Fibroblast of lung (primary cell): ENCODE results near the gene GLIS1. TPM values are rescaled to one million over a fixed set of nuclear protein-coding genes. Genes with fewer than 3 reads are reported as not detected.
A peak's percentile ranks its signal among the peaks of the same experiment; 100 is the strongest.

ENCODE experiments used
- DNase-seq, 2 donors: peaks; one replicate each; pipeline versions ENCODE4 v3.0.0 to v3.0.0-alpha.2; 2010; ENCODE audit warnings: low read depth in 2 of 2
- H2AFZ ChIP-seq: 2 replicates; pipeline ENCODE4 v1.5.1; 2012; ENCODE audit warnings: low read length, control low read depth, inconsistent platforms
- H3K27ac ChIP-seq: 2 replicates; pipeline ENCODE4 v1.5.1; 2011; ENCODE audit warnings: low read length, control low read depth; ENCODE audit not compliant: insufficient read depth
- H3K27me3 ChIP-seq: 2 replicates; pipeline ENCODE4 v1.5.1; 2011; ENCODE audit warnings: mild to moderate bottlenecking, low read length; ENCODE audit not compliant: control insufficient read depth, insufficient read depth
- H3K36me3 ChIP-seq: 2 replicates; pipeline ENCODE4 v1.5.1; 2011; ENCODE audit warnings: low read length; ENCODE audit not compliant: control insufficient read depth, insufficient read depth
- H3K4me1 ChIP-seq: 2 replicates; pipeline ENCODE4 v1.5.1; 2011; ENCODE audit warnings: low read length; ENCODE audit not compliant: control insufficient read depth, insufficient read depth; ENCODE audit errors: extremely low read depth
- H3K4me2 ChIP-seq: 2 replicates; pipeline ENCODE4 v1.5.1; 2011; ENCODE audit warnings: low read length, control low read depth; ENCODE audit not compliant: insufficient read depth; ENCODE audit errors: extremely low read depth
- H3K4me3 ChIP-seq, 4 experiments: fragments of 200-600 bp in 1 of 4; sonication (generic) in 1 of 4; replicated peaks in 1 of 4; 2 replicates each; pipeline ENCODE4 v1.5.1; 2011 to 2016; ENCODE audit warnings: low read length in 4 of 4, low read depth in 3 of 4, mild to moderate bottlenecking in 3 of 4, control low read depth in 2 of 4, inconsistent platforms in 1 of 4, mixed read lengths in 1 of 4; ENCODE audit not compliant: insufficient read depth in 1 of 4; ENCODE audit errors: control extremely low read depth in 1 of 4
- H3K79me2 ChIP-seq: 2 replicates; pipeline ENCODE4 v1.5.1; 2012; ENCODE audit warnings: mild to moderate bottlenecking, low read length, inconsistent platforms; ENCODE audit not compliant: control insufficient read depth, insufficient read depth
- H3K9ac ChIP-seq: 2 replicates; pipeline ENCODE4 v1.5.1; 2011; ENCODE audit warnings: mild to moderate bottlenecking, low read length, control low read depth; ENCODE audit not compliant: insufficient read depth
- H3K9me3 ChIP-seq: 2 replicates; pipeline ENCODE4 v1.5.1; 2012; ENCODE audit warnings: low read depth, low read length; ENCODE audit not compliant: control insufficient read depth, insufficient read depth
- H4K20me1 ChIP-seq: 2 replicates; pipeline ENCODE4 v1.5.1; 2011; ENCODE audit warnings: low read length; ENCODE audit not compliant: control insufficient read depth, insufficient read depth; ENCODE audit errors: extremely low read depth
- EZH2 ChIP-seq: IDR thresholded peaks from 2 replicates; pipeline ENCODE4 v1.5.1; 2012; ENCODE audit warnings: low read length, control low read depth, mild to moderate bottlenecking; ENCODE audit errors: missing control alignments
- polyA plus RNA-seq, 2 donors: library from polyadenylated mRNA; depleted of rRNA in 1 of 2; stranded (reverse) in 1 of 2; unstranded in 1 of 2; fragments of >200 nt; gene quantifications; 2 replicates each; pipeline ENCODE4 v1.2.1, GENCODE V29; 2011 to 2012; ENCODE audit warnings: missing spikeins in 1 of 2
- total RNA-seq: library from RNA; depleted of rRNA; stranded (reverse); fragments of >200 nt; gene quantifications from 2 replicates; pipeline ENCODE4 v1.2.1, GENCODE V29; 2014
- TF ChIP-seq, protein P1 (sequence below), 2 donors: IDR thresholded peaks in 1 of 2; conservative IDR thresholded peaks in 1 of 2; 1 replicate in 1 of 2; 2 replicates in 1 of 2; pipeline ENCODE4 v1.5.1; 2011 to 2012; ENCODE audit warnings: low read length in 2 of 2, control low read depth in 1 of 2, inconsistent platforms in 1 of 2, low read depth in 1 of 2, mild to moderate bottlenecking in 1 of 2

The GLIS1 gene
- total and polyA plus RNA-seq, 2 donors (not counting 1 experiment from before 2014, with no cell fraction given) = under 0.01 to 0.05 TPM

- H3K79me2 ChIP-seq = no peaks in the 10 kb centered on the region
- peaks cover 3% of the 10 kb centered on the region for H3K27me3 ChIP-seq
- no peaks in the 10 kb centered on the region for H3K36me3 ChIP-seq
- TF ChIP-seq, protein P1, sequence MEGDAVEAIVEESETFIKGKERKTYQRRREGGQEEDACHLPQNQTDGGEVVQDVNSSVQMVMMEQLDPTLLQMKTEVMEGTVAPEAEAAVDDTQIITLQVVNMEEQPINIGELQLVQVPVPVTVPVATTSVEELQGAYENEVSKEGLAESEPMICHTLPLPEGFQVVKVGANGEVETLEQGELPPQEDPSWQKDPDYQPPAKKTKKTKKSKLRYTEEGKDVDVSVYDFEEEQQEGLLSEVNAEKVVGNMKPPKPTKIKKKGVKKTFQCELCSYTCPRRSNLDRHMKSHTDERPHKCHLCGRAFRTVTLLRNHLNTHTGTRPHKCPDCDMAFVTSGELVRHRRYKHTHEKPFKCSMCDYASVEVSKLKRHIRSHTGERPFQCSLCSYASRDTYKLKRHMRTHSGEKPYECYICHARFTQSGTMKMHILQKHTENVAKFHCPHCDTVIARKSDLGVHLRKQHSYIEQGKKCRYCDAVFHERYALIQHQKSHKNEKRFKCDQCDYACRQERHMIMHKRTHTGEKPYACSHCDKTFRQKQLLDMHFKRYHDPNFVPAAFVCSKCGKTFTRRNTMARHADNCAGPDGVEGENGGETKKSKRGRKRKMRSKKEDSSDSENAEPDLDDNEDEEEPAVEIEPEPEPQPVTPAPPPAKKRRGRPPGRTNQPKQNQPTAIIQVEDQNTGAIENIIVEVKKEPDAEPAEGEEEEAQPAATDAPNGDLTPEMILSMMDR (conservative IDR thresholded peaks at IDR 0.05 in 1 of 2, IDR thresholded peaks at IDR 0.05 in 1 of 2; ENCODE audit: low read depth in 1 of 2, low read length in 2 of 2) = no peak
- TF ChIP-seq EZH2 = no peak
- no peaks in the 10 kb centered on the region for H4K20me1 ChIP-seq
- H3K9ac ChIP-seq = no peak overlapping the region
- no peaks in the 10 kb centered on the region for H3K4me1 ChIP-seq
- no peak overlapping the region for H2AFZ ChIP-seq
- no peak overlapping the region for H3K27ac ChIP-seq
- H3K4me3 ChIP-seq = no peak overlapping the region
- DNase-seq = peak; percentile 13 to 29
- no peak overlapping the region for H3K4me2 ChIP-seq
- H3K9me3 ChIP-seq = no peaks in the 10 kb centered on the region
Observed at GRCh38 chr1:53693773-53694717, 44.9 kb downstream of the GLIS1 start.

DNA sequence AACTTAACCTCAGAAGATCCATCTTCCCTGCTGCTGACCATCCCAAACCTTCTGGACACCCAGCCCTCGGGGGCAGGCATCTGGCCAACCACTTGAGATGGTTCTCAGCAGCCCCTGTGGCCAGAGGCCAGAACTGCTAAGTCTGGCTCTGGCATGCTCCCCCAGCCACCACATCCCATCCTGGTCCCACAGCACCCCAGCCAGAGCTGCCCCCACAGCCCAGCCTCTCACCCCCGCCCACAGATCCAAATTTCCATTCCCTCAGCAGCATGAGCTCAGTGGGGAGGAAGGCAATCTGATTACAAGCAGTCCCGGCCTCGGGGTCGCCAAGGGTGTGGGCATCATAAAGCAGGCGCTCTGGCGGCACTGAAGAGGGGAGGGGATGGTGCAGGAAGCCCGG, 45.6 kb downstream of the GLIS1 start:
- no peaks in the 10 kb centered on the region for H3K9me3 ChIP-seq
- no peak overlapping the region for H3K27ac ChIP-seq
- no peak overlapping the region for H2AFZ ChIP-seq
- no peaks in the 10 kb centered on the region for H3K79me2 ChIP-seq
- H3K27me3 ChIP-seq = peaks cover 3% of the 10 kb centered on the region
- H3K9ac ChIP-seq = no peak overlapping the region
- H3K4me2 ChIP-seq = no peak overlapping the region
- H3K4me3 ChIP-seq = no peak overlapping the region
- no peaks in the 10 kb centered on the region for H4K20me1 ChIP-seq
- DNase-seq = peak in 1 of 2 donors; percentile 34
- TF ChIP-seq, protein P1 (conservative IDR thresholded peaks at IDR 0.05 in 1 of 2, IDR thresholded peaks at IDR 0.05 in 1 of 2; ENCODE audit: low read depth in 1 of 2, low read length in 2 of 2) = no peak
- TF ChIP-seq EZH2 = no peak
- no peaks in the 10 kb centered on the region for H3K4me1 ChIP-seq
- no peaks in the 10 kb centered on the region for H3K36me3 ChIP-seq

GRCh38 chr1:53691326-53691725, 47.6 kb downstream of the GLIS1 start:
- no peak overlapping the region for H3K9ac ChIP-seq
- TF ChIP-seq, protein P1 (conservative IDR thresholded peaks at IDR 0.05 in 1 of 2, IDR thresholded peaks at IDR 0.05 in 1 of 2; ENCODE audit: low read depth in 1 of 2, low read length in 2 of 2) = no peak
- TF ChIP-seq EZH2 = no peak
- no peaks in the 10 kb centered on the region for H4K20me1 ChIP-seq
- no peak overlapping the region for H3K27ac ChIP-seq
- no peaks in the 10 kb centered on the region for H3K4me1 ChIP-seq
- H3K36me3 ChIP-seq = no peaks in the 10 kb centered on the region
- no peak overlapping the region for H3K4me3 ChIP-seq
- no peaks in the 10 kb centered on the region for H3K79me2 ChIP-seq
- H2AFZ ChIP-seq = no peak overlapping the region
- no peak overlapping the region for H3K4me2 ChIP-seq
- H3K9me3 ChIP-seq = no peaks in the 10 kb centered on the region
- no peak for DNase-seq
- peaks cover 3% of the 10 kb centered on the region for H3K27me3 ChIP-seq
